CD14-positive monocyte (primary cell): ENCODE results near the gene CISD3. TPM values are rescaled to one million over a fixed set of nuclear protein-coding genes. Genes with fewer than 3 reads are reported as not detected.

Experiments
- DNase-seq, 3 donors: peaks; one replicate each; pipeline ENCODE4 v3.0.0-alpha.2; 2011 to 2022
- H2AFZ ChIP-seq: 2 replicates; pipeline ENCODE4 v1.6.0; 2012; ENCODE audit warnings: mild to moderate bottlenecking, low read depth, low read length, inconsistent platforms; ENCODE audit not compliant: insufficient read depth, poor library complexity, severe bottlenecking
- H3K27ac ChIP-seq, 2 donors: 1 replicate in 1 of 2; 2 replicates in 1 of 2; pipeline ENCODE4 v1.5.1; 2012 to 2013; ENCODE audit warnings: low read length in 2 of 2, control low read depth in 1 of 2, inconsistent platforms in 1 of 2, low read depth in 1 of 2, mild to moderate bottlenecking in 1 of 2
- H3K27me3 ChIP-seq, 2 donors: one replicate each; pipeline versions ENCODE4 v1.6.0 to v1.6.1; 2011 to 2013; ENCODE audit warnings: low read length in 2 of 2; ENCODE audit not compliant: control insufficient read depth in 2 of 2, insufficient read depth in 2 of 2
- H3K36me3 ChIP-seq, 2 donors: replicated peaks in 1 of 2; 1 replicate in 1 of 2; 2 replicates in 1 of 2; pipeline versions ENCODE4 v1.5.1 to v1.6.1; 2012 to 2013; ENCODE audit warnings: low read length in 2 of 2, control low read depth in 1 of 2, inconsistent platforms in 1 of 2, mild to moderate bottlenecking in 1 of 2; ENCODE audit not compliant: insufficient read depth in 2 of 2, control insufficient read depth in 1 of 2
- H3K4me1 ChIP-seq, 2 donors: 1 replicate in 1 of 2; 2 replicates in 1 of 2; pipeline versions ENCODE4 v1.5.1 to v1.6.1; 2012 to 2013; ENCODE audit warnings: low read length in 2 of 2, control low read depth in 1 of 2, inconsistent platforms in 1 of 2, mild to moderate bottlenecking in 1 of 2, moderate library complexity in 1 of 2; ENCODE audit not compliant: insufficient read depth in 2 of 2, control insufficient read depth in 1 of 2
- H3K4me2 ChIP-seq: replicated peaks from 2 replicates; pipeline ENCODE3; 2012; ENCODE audit warnings: low read length, moderate library complexity, mild to moderate bottlenecking; ENCODE audit not compliant: poor library complexity, severe bottlenecking; ENCODE audit errors: extremely low read depth
- H3K4me3 ChIP-seq, 3 experiments: fragments of 200-600 bp in 1 of 3; sonication (generic) in 1 of 3; replicated peaks in 1 of 3; 1 replicate in 2 of 3; 2 replicates in 1 of 3; pipeline ENCODE4 v1.5.1; 2011 to 2013; ENCODE audit warnings: low read length in 3 of 3, mild to moderate bottlenecking in 3 of 3, control low read depth in 2 of 3, low read depth in 2 of 3, inconsistent platforms in 1 of 3, moderate library complexity in 1 of 3
- H3K79me2 ChIP-seq: 2 replicates; pipeline ENCODE4 v1.6.0; 2012; ENCODE audit warnings: mild to moderate bottlenecking, control low read depth, inconsistent platforms, low read length, moderate library complexity; ENCODE audit not compliant: insufficient read depth
- H3K9ac ChIP-seq: 2 replicates; pipeline ENCODE4 v1.6.0; 2017; ENCODE audit warnings: low read length, mild to moderate bottlenecking; ENCODE audit not compliant: insufficient read depth, poor library complexity, severe bottlenecking
- H3K9me3 ChIP-seq, 2 donors: replicated peaks in 1 of 2; 1 replicate in 1 of 2; 2 replicates in 1 of 2; pipeline versions ENCODE4 v1.5.1 to v1.6.1; 2012 to 2013; ENCODE audit warnings: low read length in 2 of 2, control low read depth in 1 of 2; ENCODE audit not compliant: control insufficient read depth in 1 of 2, insufficient read depth in 1 of 2
- H4K20me1 ChIP-seq: 2 replicates; pipeline ENCODE4 v1.6.0; 2012; ENCODE audit warnings: mild to moderate bottlenecking, low read length, control low read depth, moderate library complexity; ENCODE audit not compliant: insufficient read depth
- H3K27ac Mint-ChIP-seq, 7 donors: one replicate each; pipeline ENCODE4 v1.8.0; 2020; ENCODE audit warnings: mild to moderate bottlenecking in 7 of 7, mixed read lengths in 7 of 7, moderate library complexity in 6 of 7, inconsistent platforms in 2 of 7
- H3K27me3 Mint-ChIP-seq, 3 donors: one replicate each; pipeline ENCODE4 v1.8.0; 2021 to 2022; ENCODE audit warnings: low read depth in 3 of 3, mild to moderate bottlenecking in 3 of 3, mixed read lengths in 3 of 3, moderate library complexity in 3 of 3, inconsistent platforms in 1 of 3
- H3K36me3 Mint-ChIP-seq, 2 donors: one replicate each; pipeline ENCODE4 v1.8.0; 2020; ENCODE audit warnings: mixed read lengths in 2 of 2, inconsistent platforms in 1 of 2, mild to moderate bottlenecking in 1 of 2
- H3K4me1 Mint-ChIP-seq: one replicate; pipeline ENCODE4 v1.8.0; 2020; ENCODE audit warnings: mild to moderate bottlenecking, mixed read lengths
- H3K4me3 Mint-ChIP-seq, 2 donors: one replicate each; pipeline ENCODE4 v1.8.0; 2020; ENCODE audit warnings: mild to moderate bottlenecking in 2 of 2, mixed read lengths in 2 of 2, moderate library complexity in 1 of 2
- H3K9me3 Mint-ChIP-seq, 7 donors: one replicate each; pipeline ENCODE4 v1.8.0; 2020 to 2022; ENCODE audit warnings: mixed read lengths in 7 of 7, mild to moderate bottlenecking in 6 of 7, moderate library complexity in 6 of 7, inconsistent platforms in 2 of 7
- CTCF ChIP-seq: fragments of 200-600 bp; IDR thresholded peaks from one replicate; pipeline ENCODE4 v1.8.0; 2022; ENCODE audit warnings: antibody characterized with exemption, mild to moderate bottlenecking
- WGBS: methylation state at CpG from one replicate; pipeline ENCODE4 v1.1.5; 2013; ENCODE audit warnings: missing lambda C conversion rate; ENCODE audit not compliant: insufficient coverage; 5-methylcytosine and 5-hydroxymethylcytosine counted together
- intact Hi-C, 2 donors: fragments of 100-400 bp; cut with micrococcal nuclease; formaldehyde crosslinking; loops; one replicate each; pipeline versions ENCODE4 v1.15.0 to v1.15.1; 2023
- polyA plus RNA-seq, 3 donors: library from polyadenylated mRNA; depleted of rRNA in 1 of 3; unstranded in 2 of 3; stranded (reverse) in 1 of 3; fragments of 300-500 nt in 2 of 3; fragments of >200 nt in 1 of 3; fragmentation: Illumina TruSeq in 2 of 3; gene quantifications; 1 replicate in 2 of 3; 2 replicates in 1 of 3; pipeline ENCODE4 v1.2.3, GENCODE V29; 2012 to 2021
- small RNA-seq: library from RNA; depleted of rRNA; stranded (forward); fragments of <200 nt; gene quantifications from one replicate; pipeline ENCODE3, GENCODE V24; 2012; ENCODE audit warnings: low read depth; ENCODE audit not compliant: insufficient read length

The CISD3 gene
- polyA plus RNA-seq, 3 donors: 7.1 to 61.2 (median 53.4) TPM

GRCh38 chr17:38783227-38783626 is 53.1 kb downstream of the CISD3 start:
- no peak for TF ChIP-seq CTCF
- H3K27ac Mint-ChIP-seq: no peak overlapping the region
- no peaks in the 10 kb centered on the region for H3K4me1 ChIP-seq

More at GRCh38 chr17:38783227-38783626, 53.1 kb downstream of the CISD3 start:
- Mint-ChIP-seq H3K4me3 (no peak overlapping the region), H3K4me1 (no peaks in the 10 kb centered on the region), H3K36me3 (peaks cover 68 to 91% of the 10 kb centered on the region in 2 donors), H3K27me3 (no peaks in the 10 kb centered on the region), H3K9me3 (no peaks in the 10 kb centered on the region)
- H3K9ac ChIP-seq: no peak overlapping the region
- no peaks in the 10 kb centered on the region for H3K9me3 ChIP-seq
- 90% methylated on average over 2 of the region's 3 CpGs for WGBS
- no peak for DNase-seq
- H3K79me2 ChIP-seq: no peaks in the 10 kb centered on the region
- no peaks in the 10 kb centered on the region for H3K27me3 ChIP-seq
- H3K27ac ChIP-seq: no peak overlapping the region
- no peak overlapping the region for H3K4me3 ChIP-seq
- intact Hi-C loops: no loop called here
- H3K4me2 ChIP-seq: no peak overlapping the region
- peaks cover 82 to 91% of the 10 kb centered on the region in 2 donors for H3K36me3 ChIP-seq
- H2AFZ ChIP-seq: no peak overlapping the region
- peaks cover 5% of the 10 kb centered on the region for H4K20me1 ChIP-seq

Small RNA genes within 50 kb of the gene (small RNA-seq; reads per million reads assigned to genes)
- gene MIR4726 (not detected), gene MIR4734 (not detected), gene RNA5SP440 (not detected), gene RNU6-866P (not detected)

Other genes starting within 250 kb of the CISD3 start
- gene SRCIN1, start 124.4 kb upstream of the CISD3 start, polyA plus RNA-seq: under 1 TPM in 1 of 3 donors, not detected in 2; 0.01 TPM
- gene EPOP, start 55.4 kb upstream of the CISD3 start, polyA plus RNA-seq: under 1 TPM in 1 of 3 donors, not detected in 2; 0.63 TPM
- gene MLLT6, start 25.1 kb upstream of the CISD3 start, polyA plus RNA-seq: 10 to 100 TPM in 1 of 3 donors, under 1 TPM in 2; 0.72 to 55.4 (median 0.82) TPM
- under 1 TPM in 1 of 3 donors, not detected in 2; 0.60 TPM for gene PCGF2, start 18.0 kb downstream of the CISD3 start, polyA plus RNA-seq
- 100 to 1,000 TPM; 315 to 689 (median 625) TPM for gene PSMB3, start 22.4 kb downstream of the CISD3 start, polyA plus RNA-seq
- gene PIP4K2B, start 69.2 kb downstream of the CISD3 start, polyA plus RNA-seq: 10 to 100 TPM in 1 of 3 donors, 1 to 10 TPM in 2; 4.4 to 20.2 (median 4.6) TPM
- 10 to 100 TPM in 1 of 3 donors, 1 to 10 TPM in 2; 7.5 to 63.2 (median 8.4) TPM for gene CWC25, start 95.0 kb downstream of the CISD3 start, polyA plus RNA-seq
- 1,000 to 10,000 TPM in 1 of 3 donors, 100 to 1,000 TPM in 2; 561 to 1,701 (median 618) TPM for gene RPL23, start 123.4 kb downstream of the CISD3 start, polyA plus RNA-seq
- 10 to 100 TPM; 55.9 to 93.7 (median 70.6) TPM for gene LASP1, start 139.7 kb downstream of the CISD3 start, polyA plus RNA-seq
- not detected for gene FBXO47, start 237.1 kb downstream of the CISD3 start, polyA plus RNA-seq